IMR-90 (cell line): ENCODE measurements around the gene SORCS1. TPM values are rescaled to one million over a fixed set of nuclear protein-coding genes. Genes with fewer than 3 reads are reported as not detected.

ENCODE experiments used
- ATAC-seq: fragments of 200-7000 bp; cut with Tn5 transposase; 2 replicates; pipeline ENCODE4 v1.9.1; 2020; ENCODE audit warnings: low read depth, mild to moderate bottlenecking, moderate library complexity
- BruUV-seq: library from RNA; stranded (reverse); fragments of 400-500 nt; replicated peaks from 2 replicates; lab custom pipeline; 2021; lab: Mats Ljungman, UMichigan
- CTCF ChIA-PET: fragments of 300-600 bp; formaldehyde crosslinking; extraction: SDS; loops from one replicate; lab custom pipeline; 2021; ENCODE audit warnings: antibody characterized with exemption; lab: Yijun Ruan, JAX
- POLR2A ChIA-PET: fragments of 300-600 bp; sonication (Branson Sonifier 250); formaldehyde crosslinking; loops from one replicate; lab custom pipeline; 2022; ENCODE audit warnings: antibody characterized with exemption; ENCODE audit not compliant: unreplicated experiment; lab: Charles Lee
- DNase-seq: peaks from one replicate; pipeline ENCODE4 v3.0.0; 2013
- H2AFZ ChIP-seq: replicated peaks from 2 replicates; pipeline ENCODE3; 2013; ENCODE audit warnings: low read length, mild to moderate bottlenecking; ENCODE audit not compliant: poor library complexity
- H2AK5ac ChIP-seq: 2 replicates; pipeline ENCODE4 v1.6.1; 2013; ENCODE audit warnings: low read depth, low read length, inconsistent platforms
- H2AK9ac ChIP-seq: replicated peaks from 2 replicates; pipeline ENCODE3; 2013; ENCODE audit warnings: mild to moderate bottlenecking, low read depth, low read length, moderate library complexity; ENCODE audit not compliant: poor library complexity
- H2BK120ac ChIP-seq: 2 replicates; pipeline ENCODE4 v1.6.1; 2013; ENCODE audit warnings: low read depth, low read length, inconsistent platforms
- H2BK15ac ChIP-seq: 3 replicates; pipeline ENCODE4 v1.6.1; 2013; ENCODE audit warnings: low read depth, low read length, inconsistent platforms
- H2BK20ac ChIP-seq: 2 replicates; pipeline ENCODE4 v1.6.1; 2013; ENCODE audit warnings: low read depth, mild to moderate bottlenecking, inconsistent platforms, low read length, moderate library complexity
- H2BK5ac ChIP-seq: 2 replicates; pipeline ENCODE4 v1.6.1; 2013; ENCODE audit warnings: mild to moderate bottlenecking, low read depth, low read length, inconsistent platforms; ENCODE audit not compliant: poor library complexity, severe bottlenecking
- H3K14ac ChIP-seq: replicated peaks from 2 replicates; pipeline ENCODE4 v1.6.1; 2013; ENCODE audit warnings: low read depth, low read length, inconsistent platforms
- H3K18ac ChIP-seq: 2 replicates; pipeline ENCODE4 v1.6.1; 2013; ENCODE audit warnings: low read depth, low read length, control low read depth
- H3K23ac ChIP-seq: 2 replicates; pipeline ENCODE4 v1.6.1; 2013; ENCODE audit warnings: low read depth, low read length, inconsistent platforms
- H3K27ac ChIP-seq: 2 replicates; pipeline ENCODE4 v1.5.1; 2013; ENCODE audit warnings: mild to moderate bottlenecking, control low read depth, low read length; ENCODE audit not compliant: insufficient read depth
- H3K27me3 ChIP-seq: 2 replicates; pipeline ENCODE4 v1.6.1; 2013; ENCODE audit warnings: low read length; ENCODE audit not compliant: control insufficient read depth, insufficient read depth
- H3K36me3 ChIP-seq: 2 replicates; pipeline ENCODE4 v1.6.1; 2013; ENCODE audit warnings: low read length, mixed read lengths; ENCODE audit not compliant: control insufficient read depth, insufficient read depth
- H3K4ac ChIP-seq: 2 replicates; pipeline ENCODE4 v1.6.1; 2013; ENCODE audit warnings: low read depth, low read length, inconsistent platforms
- H3K4me1 ChIP-seq: 2 replicates; pipeline ENCODE4 v1.6.1; 2013; ENCODE audit warnings: low read length, mixed read lengths; ENCODE audit not compliant: control insufficient read depth, insufficient read depth
- H3K4me2 ChIP-seq: 2 replicates; pipeline ENCODE4 v1.6.1; 2013; ENCODE audit warnings: low read depth, mild to moderate bottlenecking, control low read depth, low read length, moderate library complexity
- H3K4me3 ChIP-seq: 2 replicates; pipeline ENCODE4 v1.5.1; 2013; ENCODE audit warnings: low read depth, mild to moderate bottlenecking, control low read depth, low read length, moderate library complexity; ENCODE audit not compliant: insufficient read depth
- H3K56ac ChIP-seq: 2 replicates; pipeline ENCODE4 v1.6.1; 2013; ENCODE audit warnings: low read length, inconsistent platforms; ENCODE audit not compliant: insufficient read depth; ENCODE audit errors: extremely low read depth
- H3K79me1 ChIP-seq, 2 experiments: 2 replicates each; pipeline ENCODE4 v1.6.1; 2013; ENCODE audit warnings: low read length in 2 of 2, inconsistent platforms in 1 of 2, low read depth in 1 of 2
- H3K9ac ChIP-seq: 2 replicates; pipeline ENCODE4 v1.6.1; 2013; ENCODE audit warnings: low read depth, low read length, control low read depth
- H3K9me1 ChIP-seq: 2 replicates; pipeline ENCODE4 v1.6.1; 2013; ENCODE audit warnings: low read length, inconsistent platforms; ENCODE audit not compliant: insufficient read depth
- H3K9me3 ChIP-seq: 2 replicates; pipeline ENCODE4 v1.6.1; 2013; ENCODE audit warnings: low read length; ENCODE audit not compliant: control insufficient read depth, insufficient read depth
- H4K20me1 ChIP-seq: 2 replicates; pipeline ENCODE4 v1.6.1; 2013; ENCODE audit warnings: low read length, inconsistent platforms; ENCODE audit not compliant: insufficient read depth
- H4K5ac ChIP-seq: 2 replicates; pipeline ENCODE4 v1.6.1; 2013; ENCODE audit warnings: mild to moderate bottlenecking, low read depth, low read length, control low read depth
- H4K8ac ChIP-seq, 2 experiments: 2 replicates each; pipeline ENCODE4 v1.6.1; 2013; ENCODE audit warnings: low read depth in 2 of 2, low read length in 2 of 2, control low read depth in 1 of 2, inconsistent platforms in 1 of 2
- H4K91ac ChIP-seq: 2 replicates; pipeline ENCODE4 v1.6.1; 2013; ENCODE audit warnings: low read depth, low read length, inconsistent platforms; ENCODE audit not compliant: insufficient read depth
- RFX5 ChIP-seq: IDR thresholded peaks from 2 replicates; pipeline ENCODE4 v1.8.0; 2012; ENCODE audit warnings: low read depth, mild to moderate bottlenecking, low read length, moderate library complexity
- WGBS, 2 experiments: methylation state at CpG; one replicate each; pipeline versions ENCODE4 v1.1.5 to v1.1.7; 2013; ENCODE audit warnings: missing lambda C conversion rate in 2 of 2; ENCODE audit not compliant: insufficient read length in 1 of 2; ENCODE audit errors: extremely low coverage in 2 of 2; 5-methylcytosine and 5-hydroxymethylcytosine counted together
- dilution Hi-C: fragments of 300-500 bp; cut with HindIII; formaldehyde crosslinking; loops from one replicate; pipeline ENCODE4 v1.14.3; 2018; ENCODE audit warnings: low sequenced_read_pairs; ENCODE audit not compliant: unreplicated experiment
- in situ Hi-C: fragments of 300-500 bp; cut with MboI; formaldehyde crosslinking; loops from 3 replicates; pipeline ENCODE4 v1.14.3; 2019; ENCODE audit warnings: low sequenced_read_pairs, inconsistent platforms, mixed read lengths
- intact Hi-C: fragments of 100-400 bp; cut with micrococcal nuclease; formaldehyde crosslinking; loops from 2 replicates; pipeline ENCODE4 v1.10.0; 2022
- polyA plus RNA-seq, 3 experiments: library from polyadenylated mRNA; depleted of rRNA; stranded (reverse); fragments of >200 nt; gene quantifications; 2 replicates each; pipeline ENCODE4 v1.2.3, GENCODE V29; 2012; ENCODE audit warnings: low replicate concordance in 1 of 3
- total RNA-seq: library from RNA; depleted of rRNA; stranded (reverse); fragments of >200 nt; gene quantifications from 2 replicates; pipeline ENCODE4 v1.2.3, GENCODE V29; 2012

SORCS1 gene
- total and polyA plus RNA-seq, 2 of the 4 experiments (the other 2 are of a cell fraction): under 0.01 TPM; not detected in 1

DNA sequence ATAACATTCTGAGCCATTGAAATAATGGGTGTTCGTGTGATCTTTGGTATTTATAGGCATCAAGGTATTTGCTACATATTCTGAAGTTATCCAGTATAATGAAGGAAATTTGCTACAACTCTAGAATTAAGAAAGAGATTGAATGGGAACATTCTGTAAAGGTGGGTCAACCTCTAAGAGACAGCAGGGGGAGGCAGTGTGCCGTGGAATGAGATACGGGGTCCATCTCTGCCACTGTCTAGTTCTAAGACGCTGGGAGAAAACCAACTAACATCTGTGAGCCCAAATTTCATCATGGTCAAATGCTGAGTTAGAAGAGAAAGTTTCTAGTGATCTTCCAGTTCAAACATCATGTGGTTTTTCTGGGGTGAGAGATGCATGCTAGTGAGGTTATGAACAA, 368.9 kb downstream of the SORCS1 start:
- BruUV-seq: no TSS peak
- Histone ChIP-seq H2BK120ac (no peak overlapping the region), H2BK20ac (no peak overlapping the region), H3K79me1 (no peaks in the 10 kb centered on the region), H3K36me3 (no peaks in the 10 kb centered on the region), H3K18ac (no peak overlapping the region), H3K9me3 (peaks cover 2% of the 10 kb centered on the region), H3K27me3 (no peaks in the 10 kb centered on the region), H3K23ac (no peak overlapping the region), H4K5ac (no peak overlapping the region), H4K91ac (no peak overlapping the region), H3K4me2 (no peak overlapping the region), H2AK5ac (no peak overlapping the region), H2BK5ac (no peak overlapping the region), H3K4ac (no peak overlapping the region), H3K4me3 (no peak overlapping the region), H4K8ac (no peak overlapping the region), H3K4me1 (no peaks in the 10 kb centered on the region), H2AK9ac (no peak overlapping the region), H3K9me1 (no peaks in the 10 kb centered on the region), H3K9ac (no peak overlapping the region), H4K20me1 (no peaks in the 10 kb centered on the region), H3K56ac (no peak overlapping the region), H3K14ac (no peak overlapping the region), H2AFZ (no peak overlapping the region), H2BK15ac (no peak overlapping the region), H3K27ac (no peak overlapping the region)
- 0% methylated on average over 1 of the region's 4 CpGs; no CpG with 5 or more reads in 1 of the 2 experiments for WGBS, 2 experiments
- in situ Hi-C loops (no loop called here), intact Hi-C loops (no loop called here), dilution Hi-C loops (no loop called here)
- TF ChIP-seq RFX5: no peak
- DNase-seq (no peak), ATAC-seq (no peak)
- CTCF ChIA-PET: no interaction called here
- POLR2A ChIA-PET: no interaction called here
